Activated T-cell treated with anti-CD3 and anti-CD28 coated beads, Interleukin-2, amount 50 U/mL, for 1 hour (primary cell): Measurements from ENCODE around the gene RAB38.

ENCODE experiments used
- DNase-seq: peaks from one replicate; pipeline ENCODE4 v3.0.0-alpha.2; 2020

The RAB38 gene

GRCh38 chr11:88101881-88102597 lies 73.2 kb downstream of the RAB38 start:
- no peak for DNase-seq

DNA sequence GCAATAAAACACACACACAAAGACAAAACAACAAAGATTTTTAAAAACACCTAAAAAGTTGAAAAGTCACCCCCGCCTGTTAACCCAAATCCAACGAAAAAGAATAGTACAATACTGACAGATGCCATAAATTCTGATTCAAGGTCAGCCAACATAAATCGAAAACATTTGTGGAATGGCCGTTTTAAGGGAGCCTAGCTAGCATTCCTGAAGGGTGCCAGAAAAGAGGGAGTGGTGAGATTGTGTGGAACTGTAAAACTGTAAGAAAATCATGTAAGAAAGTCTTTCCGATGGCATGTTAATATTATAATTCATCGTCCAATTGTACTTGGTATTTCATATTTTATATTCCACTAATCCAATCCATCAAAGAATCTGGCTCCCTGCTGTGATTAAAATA lies 75.1 kb downstream of the RAB38 start:
- DNase-seq = no peak

DNA sequence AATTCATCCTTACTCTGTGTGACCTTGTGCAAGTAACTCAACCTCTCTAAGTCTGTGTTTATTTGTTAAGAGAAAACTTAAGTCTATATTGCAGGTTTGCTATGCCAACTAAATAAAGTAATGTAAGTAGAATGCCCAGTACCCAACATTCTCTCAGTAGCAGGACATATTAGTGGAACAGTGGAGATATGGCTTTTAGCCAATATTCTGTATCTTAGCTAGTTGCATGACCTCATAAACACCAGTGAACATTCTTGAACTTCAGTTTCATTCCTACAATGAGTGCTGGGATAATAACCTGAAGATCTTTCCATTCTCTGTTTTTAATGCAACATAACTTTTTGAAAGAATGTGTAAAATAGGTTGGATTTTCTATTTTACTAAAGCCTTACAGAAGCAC lies 77.0 kb downstream of the RAB38 start:
- no peak for DNase-seq

DNA sequence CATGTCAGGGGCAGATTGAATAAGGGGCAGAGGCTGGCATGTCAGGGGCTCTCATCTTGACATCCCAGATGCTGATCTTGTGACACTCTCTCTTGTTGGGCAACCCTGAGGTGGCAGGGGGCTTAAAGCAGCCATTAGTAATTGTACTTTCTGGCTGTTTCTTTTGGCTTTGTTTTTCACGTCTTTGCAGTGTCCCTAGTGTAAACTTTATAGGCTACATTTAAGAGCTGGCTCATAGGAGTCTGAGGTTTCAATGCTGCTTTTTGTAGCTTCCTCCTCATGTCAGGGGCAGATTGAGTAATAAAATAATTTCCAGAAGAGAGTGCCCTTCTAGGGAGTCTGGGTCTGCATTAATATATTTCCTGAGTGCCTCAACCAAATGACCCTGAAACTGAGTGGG lies 86.1 kb downstream of the RAB38 start:
- no peak for DNase-seq

DNA sequence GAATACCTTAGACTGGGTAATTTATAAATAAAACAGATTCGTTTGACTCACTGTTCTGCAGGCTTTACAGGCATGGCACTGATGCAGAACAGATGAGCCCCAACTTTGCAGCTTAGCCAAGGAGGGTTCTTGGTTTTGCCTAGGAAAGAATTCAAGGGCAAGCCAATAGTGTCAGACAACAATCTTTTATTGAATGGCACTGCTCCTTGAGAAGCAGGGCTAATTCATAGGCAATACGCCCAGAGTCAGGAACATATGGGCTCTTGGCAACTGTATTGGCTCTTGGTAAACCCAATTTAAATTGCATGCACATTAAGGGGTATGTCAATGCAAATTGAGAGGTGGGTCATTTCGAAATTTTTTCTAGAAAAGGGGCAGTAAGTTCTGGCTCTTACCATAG lies 87.9 kb downstream of the RAB38 start:
- no peak for DNase-seq

GRCh38 chr11:88086297-88086696 lies 88.9 kb downstream of the RAB38 start:
- DNase-seq = no peak

DNA sequence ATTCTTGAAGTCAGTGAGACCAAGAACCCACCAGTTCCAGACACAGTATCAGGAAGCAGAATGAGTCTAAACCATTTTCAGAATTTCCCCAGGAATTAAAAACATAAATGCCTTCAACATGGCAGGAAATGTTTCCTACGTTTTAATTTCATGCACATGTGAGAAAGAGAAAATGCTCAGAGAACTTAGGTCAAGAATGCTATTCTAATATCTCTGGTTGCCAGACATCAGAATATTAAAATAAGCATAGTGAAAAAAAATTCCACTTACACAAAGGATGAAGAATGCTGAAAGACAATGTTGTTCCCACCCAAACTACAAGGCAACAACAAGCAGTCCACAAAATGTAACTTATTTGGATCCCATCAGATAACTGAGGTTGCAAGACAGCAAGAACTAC lies 104.8 kb downstream of the RAB38 start:
- DNase-seq = no peak

DNA sequence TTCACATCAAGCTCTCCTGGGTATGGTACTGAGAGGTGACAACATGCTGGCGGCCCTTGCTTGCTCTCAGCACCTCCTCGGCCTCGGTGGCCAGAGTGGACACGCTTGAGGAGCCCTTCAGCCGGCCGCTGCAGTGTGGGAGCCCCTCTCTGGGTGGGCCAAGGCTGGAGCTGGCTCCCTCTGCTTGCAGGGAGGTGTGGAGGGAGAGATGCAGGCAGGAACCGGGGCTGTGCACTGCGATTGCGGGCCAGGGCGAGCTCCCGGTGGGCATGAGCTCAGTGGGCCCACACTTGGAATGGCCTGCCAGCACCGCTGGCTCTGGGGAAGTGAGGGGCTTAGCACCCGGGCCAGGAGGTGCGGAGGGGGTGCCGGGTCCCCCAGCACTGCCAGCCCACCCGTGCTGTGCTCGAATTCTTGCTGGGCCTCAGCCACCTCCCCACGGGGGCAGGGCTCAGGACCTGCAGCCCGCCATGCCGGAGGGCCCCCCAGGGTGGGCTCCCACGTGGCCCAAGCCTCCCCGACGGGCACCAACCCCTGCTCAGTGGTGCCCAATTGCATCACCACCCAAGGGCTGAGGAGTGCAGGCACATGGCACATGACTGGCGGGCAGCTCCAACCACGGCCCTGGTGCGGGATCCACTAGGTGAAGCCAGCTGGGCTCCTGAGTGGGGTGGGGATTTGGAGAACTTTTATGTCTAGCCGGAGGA lies 106.2 kb downstream of the RAB38 start:
- no peak for DNase-seq

DNA sequence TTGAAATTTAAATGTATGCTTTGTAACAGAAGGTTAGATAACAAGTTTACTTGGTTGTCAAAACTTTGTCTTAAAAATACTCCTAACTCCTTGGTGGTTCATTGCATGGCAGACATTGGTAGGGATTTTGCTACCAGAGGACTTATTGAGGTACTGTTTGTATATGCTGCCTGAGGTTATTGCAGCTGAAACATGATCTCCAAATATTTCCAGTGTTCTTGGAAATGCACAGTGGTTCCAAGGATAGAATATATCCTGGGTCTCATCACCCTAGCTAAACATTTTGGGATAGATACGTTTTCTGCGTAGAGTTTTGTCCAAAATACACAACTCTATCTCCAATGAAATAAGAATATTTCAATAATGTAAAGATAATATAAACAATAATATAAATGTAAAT lies 109.2 kb downstream of the RAB38 start:
- DNase-seq = no peak

- no peak for DNase-seq
Observed at GRCh38 chr11:88064097-88064705, 111.0 kb downstream of the RAB38 start.
